ENCODE measurements around the gene CARMIL3. TPM values are rescaled to one million over a fixed set of nuclear protein-coding genes. Genes with fewer than 3 reads are reported as not detected.

CARMIL3 gene
- total and polyA plus RNA-seq, 2 of the 8 experiments (the other 6 are each of a cell fraction or from before 2014, with no cell fraction given): 6.0 to 9.0 TPM

- no peak overlapping the region; the same call in 1 of the 2 replicates for H4K8ac ChIP-seq (ENCODE audit: extremely low read depth, insufficient read depth, low read length)
- no peaks in the 10 kb centered on the region for H3K36me3 ChIP-seq (ENCODE audit: control insufficient read depth in 2 of 4, insufficient read depth in 4 of 4, low read length in 3 of 4)
- no peak overlapping the region; the same call in 1 of the 2 replicates for H3K18ac ChIP-seq (ENCODE audit: extremely low read depth, low read length)
- H3K23me2 ChIP-seq (ENCODE audit: low read depth, low read length): peaks cover 11% of the 10 kb centered on the region; the same call in 1 of the 2 replicates
- H3K27ac ChIP-seq (ENCODE audit: low read depth, low read length): no peak overlapping the region
- H3K4me3 ChIP-seq (ENCODE audit: extremely low read depth in 1 of 4, insufficient read depth in 2 of 4, low read depth in 3 of 4, low read length in 4 of 4): peak overlapping the region in 3 of 4 experiments; percentile 23 to 67 (median 66); a peak in 5 of 8 replicates
- H3K56ac ChIP-seq (replicated peaks; ENCODE audit: insufficient read length, low read depth, low read length): no peak overlapping the region
- 0 out of 2 replicates have a peak overlapping the region, but pooled peaks have one; percentile 87 for H2BK5ac ChIP-seq (ENCODE audit: low read depth, low read length)
- H2BK20ac ChIP-seq (ENCODE audit: low read length): no peak overlapping the region
- H4K91ac ChIP-seq (replicated peaks; ENCODE audit: insufficient read length, low read length): no peak overlapping the region
- H3K4me1 ChIP-seq (replicated peaks in 1 of 4; ENCODE audit: control insufficient read depth in 3 of 4, insufficient read depth in 4 of 4, low read length in 3 of 4): peaks cover 0 to 17% (median 12%) of the 10 kb centered on the region in 4 experiments; a peak in 6 of 7 replicates
- H3K4me2 ChIP-seq (ENCODE audit: insufficient read depth in 1 of 2, low read depth in 2 of 2, low read length in 2 of 2): peak overlapping the region; percentile 75 to 84
- no peak overlapping the region for H2BK12ac ChIP-seq (ENCODE audit: low read depth, low read length)
- FAIRE-seq (no peak), DNase-seq (ENCODE audit: low read depth in 1 of 2, low spot score in 2 of 2) (no peak)
- H4K20me1 ChIP-seq (replicated peaks in 1 of 2; ENCODE audit: control insufficient read depth in 1 of 2, insufficient read depth in 2 of 2, low read length in 2 of 2): no peaks in the 10 kb centered on the region
- CTCF ChIA-PET (ENCODE audit: partially characterized antibody): interaction anchor here (0.8 to 23.8 kb wide), 10 partner anchors 11 to 129 kb away, joined by 3 to 316 read pairs (median 6); partner anchors contain the start of genes DCAF11, DHRS4 and PCK2
- 14% methylated on average over 24 of the region's 26 CpGs; no CpG with 5 or more reads in 1 of the 2 experiments for WGBS, 2 experiments (ENCODE audit: extremely low coverage in 1 of 2, insufficient coverage in 1 of 2, insufficient read length in 1 of 2, insufficient replicate concordance in 2 of 2, low coverage in 1 of 2, low lambda C conversion rate in 2 of 2, missing lambda C conversion rate in 1 of 2)
- no peak overlapping the region for H3K9ac ChIP-seq (replicated peaks in 1 of 4; ENCODE audit: extremely low read depth in 1 of 4, low read depth in 3 of 4, low read length in 3 of 4)
- no peaks in the 10 kb centered on the region for H3K9me3 ChIP-seq (ENCODE audit: insufficient read depth in 2 of 2, low read depth in 1 of 2, low read length in 1 of 2)
- H2AFZ ChIP-seq (ENCODE audit: low read length): no peak overlapping the region
- H3K27me3 ChIP-seq (replicated peaks in 1 of 4; ENCODE audit: control insufficient read depth in 3 of 4, extremely low read depth in 1 of 4, insufficient read depth in 3 of 4, low read length in 3 of 4): peaks cover 0 to 10% (median 7%) of the 10 kb centered on the region in 4 experiments; a peak in 5 of 7 replicates
- no peak overlapping the region for H3K4ac ChIP-seq (replicated peaks; ENCODE audit: insufficient read length, low read depth, low read length)
- POLR2A ChIA-PET (ENCODE audit: partially characterized antibody): interaction anchor here (1.0 to 27.2 kb wide), 12 partner anchors 9 to 161 kb away, joined by 3 to 626 read pairs (median 6); partner anchors contain the start of genes CARMIL3, CPNE6, DCAF11 and EMC9
- no peak overlapping the region for H3K23ac ChIP-seq (ENCODE audit: insufficient read length)
- H3K79me1 ChIP-seq (ENCODE audit: low read depth, low read length): no peaks in the 10 kb centered on the region
- H2BK120ac ChIP-seq (replicated peaks; ENCODE audit: low read depth, low read length): no peak overlapping the region
- H3K79me2 ChIP-seq (ENCODE audit: control insufficient read depth in 1 of 2, insufficient read depth in 2 of 2, low read length in 2 of 2): no peaks in the 10 kb centered on the region
- 0 out of 2 replicates have a peak overlapping the region, but pooled peaks have one; percentile 53 for H2BK15ac ChIP-seq (ENCODE audit: low read length)
- TF ChIP-seq TCF12 (IDR thresholded peaks at IDR 0.05; ENCODE audit: low read depth, low read length): no peak
- H4K5ac ChIP-seq (ENCODE audit: insufficient read length, low read depth, low read length): no peak overlapping the region
- peak overlapping the region; percentile 65; the same call in 1 of the 2 replicates for H2AK5ac ChIP-seq (ENCODE audit: low read depth, low read length)
- no peak overlapping the region for H3K14ac ChIP-seq (ENCODE audit: insufficient read length)
These were observed 30.0 kb downstream of the CARMIL3 start for GRCh38 chr14:24081739-24082211.

Measured in H1 (cell line).